GM20000 (cell line): Measurements from ENCODE around the gene METTL25B.

ENCODE experiments used
- DNase-seq: peaks from one replicate; pipeline ENCODE4 v3.0.0; 2012; ENCODE audit warnings: low spot score
- TF ChIP-seq, protein P1 (sequence below): IDR thresholded peaks from 2 replicates; pipeline ENCODE4 v1.5.1; 2012; ENCODE audit warnings: mild to moderate bottlenecking, control low read depth; ENCODE audit errors: extremely low read depth, missing control alignments

The METTL25B gene

DNA sequence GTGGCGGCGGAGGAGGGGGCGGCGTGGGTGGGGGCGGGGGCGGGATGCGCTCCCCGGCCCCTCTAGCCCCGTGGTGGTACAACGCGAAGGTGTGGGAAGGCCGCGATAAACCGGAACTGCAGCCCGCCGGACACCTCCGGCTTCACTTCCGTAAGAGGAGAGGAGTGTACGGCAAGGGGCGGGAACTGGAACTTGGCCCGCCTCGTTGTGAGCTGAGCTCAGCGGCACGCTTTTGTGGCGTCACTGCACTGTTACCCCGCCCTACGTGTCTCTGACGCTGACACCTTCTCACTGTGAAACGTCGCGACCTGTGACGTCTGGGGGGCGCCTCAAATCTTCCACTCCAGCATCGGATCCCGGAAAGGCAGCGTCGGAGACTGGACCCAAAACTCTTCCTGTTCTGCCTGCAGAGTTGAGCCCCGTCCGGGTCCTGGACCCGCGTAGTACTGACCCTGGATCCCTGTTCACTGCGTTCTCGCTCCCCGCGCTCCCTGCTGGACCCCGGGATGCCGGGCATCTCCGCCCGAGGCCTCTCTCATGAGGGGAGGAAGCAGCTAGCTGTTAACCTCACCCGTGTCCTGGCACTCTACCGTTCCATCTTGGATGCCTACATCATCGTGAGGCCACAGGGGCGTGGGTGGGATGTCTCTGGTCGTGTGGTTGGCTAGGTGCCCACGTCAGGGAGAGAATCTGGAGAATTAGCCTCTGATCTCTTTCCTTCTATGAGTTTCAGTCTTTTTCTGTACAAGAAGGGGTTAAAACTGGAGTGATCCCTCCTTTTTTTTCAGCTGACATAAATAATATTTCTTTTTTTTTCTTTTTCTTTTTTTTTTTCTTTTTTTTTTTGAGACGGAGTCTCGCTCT is 562 bp downstream of the METTL25B start, which contains the start of gene ISG20L2:
Gene ISG20L2 (minus strand): TSS at position 168 of the 864 bp plus-strand sequence. CDS start 1,114 bp downstream, outside the sequence.
- DNase-seq = peak; percentile 94
- TF ChIP-seq, protein P1, sequence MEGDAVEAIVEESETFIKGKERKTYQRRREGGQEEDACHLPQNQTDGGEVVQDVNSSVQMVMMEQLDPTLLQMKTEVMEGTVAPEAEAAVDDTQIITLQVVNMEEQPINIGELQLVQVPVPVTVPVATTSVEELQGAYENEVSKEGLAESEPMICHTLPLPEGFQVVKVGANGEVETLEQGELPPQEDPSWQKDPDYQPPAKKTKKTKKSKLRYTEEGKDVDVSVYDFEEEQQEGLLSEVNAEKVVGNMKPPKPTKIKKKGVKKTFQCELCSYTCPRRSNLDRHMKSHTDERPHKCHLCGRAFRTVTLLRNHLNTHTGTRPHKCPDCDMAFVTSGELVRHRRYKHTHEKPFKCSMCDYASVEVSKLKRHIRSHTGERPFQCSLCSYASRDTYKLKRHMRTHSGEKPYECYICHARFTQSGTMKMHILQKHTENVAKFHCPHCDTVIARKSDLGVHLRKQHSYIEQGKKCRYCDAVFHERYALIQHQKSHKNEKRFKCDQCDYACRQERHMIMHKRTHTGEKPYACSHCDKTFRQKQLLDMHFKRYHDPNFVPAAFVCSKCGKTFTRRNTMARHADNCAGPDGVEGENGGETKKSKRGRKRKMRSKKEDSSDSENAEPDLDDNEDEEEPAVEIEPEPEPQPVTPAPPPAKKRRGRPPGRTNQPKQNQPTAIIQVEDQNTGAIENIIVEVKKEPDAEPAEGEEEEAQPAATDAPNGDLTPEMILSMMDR = no peak

DNA sequence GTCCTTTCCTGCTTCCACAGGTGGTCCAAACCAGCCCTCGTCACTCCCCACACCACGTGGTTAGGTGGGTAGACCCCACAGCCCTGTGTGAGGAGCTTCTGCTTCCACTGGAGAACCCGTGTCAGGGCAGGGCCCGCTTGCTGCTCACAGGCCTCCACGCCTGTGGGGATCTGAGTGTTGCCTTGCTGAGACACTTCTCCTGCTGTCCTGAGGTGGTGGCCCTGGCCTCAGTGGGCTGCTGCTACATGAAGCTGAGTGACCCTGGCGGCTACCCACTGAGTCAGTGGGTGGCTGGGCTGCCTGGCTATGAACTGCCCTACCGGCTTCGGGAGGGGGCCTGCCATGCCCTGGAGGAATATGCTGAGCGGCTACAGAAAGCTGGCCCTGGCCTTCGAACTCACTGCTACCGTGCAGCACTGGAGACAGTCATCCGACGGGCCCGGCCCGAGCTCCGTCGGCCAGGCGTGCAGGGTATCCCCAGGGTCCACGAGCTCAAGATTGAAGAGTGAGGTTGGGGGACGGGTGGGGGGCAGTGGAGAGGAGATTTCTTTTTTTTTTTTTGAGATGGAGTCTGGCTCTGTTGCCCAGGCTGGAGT is 5.8 kb downstream of the METTL25B start:
- TF ChIP-seq, protein P1 = no peak

DNA sequence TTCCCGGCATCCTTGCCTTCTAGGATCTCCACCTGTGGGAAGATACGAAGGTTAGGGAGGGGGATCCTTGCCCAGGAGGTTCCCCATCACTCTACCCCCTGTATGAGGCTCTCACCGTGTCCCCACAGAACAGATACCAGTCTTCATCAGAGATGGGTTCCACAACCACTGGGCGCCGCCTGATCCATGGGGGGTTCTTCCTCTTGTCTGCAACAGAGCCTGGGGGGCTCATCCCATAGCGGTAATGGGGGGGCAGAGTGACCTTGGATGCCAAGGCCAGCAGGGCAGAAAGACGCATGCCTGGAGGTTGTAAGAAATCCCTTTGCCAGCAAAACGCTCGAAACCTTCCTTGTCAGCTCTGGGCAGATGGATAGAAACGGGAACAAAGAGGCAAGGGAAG is 10.1 kb downstream of the METTL25B start:
- DNase-seq = no peak
- TF ChIP-seq, protein P1 = no peak

More for the DNA sequence above, 5.8 kb downstream of the METTL25B start:
- no peak for DNase-seq

DNA sequence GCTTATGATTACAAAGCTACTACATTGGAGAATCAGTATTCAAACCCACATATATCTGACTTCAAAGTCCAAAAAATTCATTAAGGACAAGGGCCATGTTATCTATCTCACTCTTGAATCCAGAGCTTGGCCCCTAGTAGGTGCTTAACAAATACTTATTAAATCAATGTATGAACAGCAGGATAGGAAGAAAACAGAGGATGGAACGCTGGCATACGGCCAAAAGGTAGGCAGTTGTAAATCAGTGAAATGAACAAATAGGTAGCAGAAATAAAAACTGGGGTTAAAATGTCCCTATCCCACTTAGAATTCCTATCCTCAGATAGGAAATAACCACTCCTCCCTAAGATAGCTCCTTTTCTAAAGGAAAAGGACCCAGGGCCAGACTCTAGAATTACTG is 10.6 kb downstream of the METTL25B start:
- DNase-seq = no peak
- TF ChIP-seq, protein P1 = no peak

DNA sequence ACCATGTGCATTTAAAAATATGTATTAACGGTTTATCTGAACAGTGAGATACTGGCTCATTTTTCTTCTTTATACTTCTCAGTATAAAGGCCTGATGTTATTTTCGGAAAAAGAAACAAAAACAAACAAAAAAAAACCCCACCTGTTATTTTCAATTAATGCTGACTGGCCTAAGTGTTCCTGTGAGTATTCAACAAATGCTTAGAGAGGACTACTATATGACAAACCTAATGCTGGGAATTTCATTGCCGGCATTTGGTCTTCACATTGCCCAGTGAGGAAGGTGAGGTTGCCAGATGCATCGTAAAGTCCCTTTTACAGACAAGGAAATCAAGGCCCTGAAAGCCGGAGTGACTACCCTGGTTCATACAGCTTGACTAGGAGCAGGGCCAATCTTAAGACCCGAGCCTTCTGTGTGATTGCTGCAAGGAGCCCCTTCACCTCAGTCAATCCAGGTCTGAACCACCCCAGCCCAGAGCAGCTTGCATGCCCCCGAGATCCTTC is 12.0 kb downstream of the METTL25B start:
- no peak for DNase-seq
- TF ChIP-seq, protein P1 = no peak

DNA sequence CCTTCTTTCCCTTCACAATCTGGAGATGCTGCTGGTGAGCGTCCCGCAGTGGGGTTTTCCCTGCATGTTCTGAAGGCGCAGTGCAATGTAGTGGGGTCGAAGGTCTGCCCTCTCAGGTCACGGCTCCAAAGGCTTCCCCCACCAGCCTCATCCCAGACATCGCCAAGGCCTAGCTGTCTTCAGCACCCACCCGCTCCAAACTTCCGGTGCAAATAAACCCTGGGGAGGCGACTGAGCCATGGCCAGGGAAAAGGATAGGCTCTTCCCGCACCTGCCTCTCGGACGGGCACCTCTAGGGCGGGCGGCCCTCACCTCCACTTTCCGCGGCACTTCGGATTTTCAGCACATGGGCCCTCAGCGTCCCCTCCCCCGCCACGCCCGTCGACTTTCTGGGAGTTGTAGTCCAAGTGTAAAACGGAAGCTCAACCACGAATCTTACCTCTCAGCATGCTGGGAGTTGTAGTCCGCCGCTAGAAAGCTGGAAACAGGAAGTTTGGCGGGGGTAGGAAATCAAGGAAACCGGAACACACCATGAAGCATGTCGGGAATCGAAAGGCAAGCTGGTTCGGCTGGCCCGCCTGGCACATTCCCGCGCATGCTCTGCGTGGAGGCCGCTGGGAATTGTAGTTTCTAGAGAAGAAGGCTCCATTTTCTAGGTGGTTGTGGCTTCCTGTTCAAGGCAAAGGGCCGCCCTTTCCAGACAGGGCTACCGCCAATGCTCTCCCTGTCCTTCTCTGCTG is 12.6 kb downstream of the METTL25B start, which contains the start of gene MRPL24:
Gene MRPL24 (minus strand): TSS at position 348 of the 740 bp plus-strand sequence. CDS start 2,384 bp downstream, outside the sequence.
- TF ChIP-seq, protein P1 = no peak
- DNase-seq = peak; percentile 93
